ENCODE measurements around the gene KRTAP5-5. TPM values are rescaled to one million over a fixed set of nuclear protein-coding genes. Genes with fewer than 3 reads are reported as not detected.
A peak's percentile ranks its signal among the peaks of the same experiment; 100 is the strongest.

KRTAP5-5 gene
- total and polyA plus RNA-seq, 2 of the 13 experiments (the other 11 are each of a cell fraction or from before 2014, with no cell fraction given): not detected

- TF ChIP-seq TFDP1 (CRISPR knock-in tag; IDR thresholded peaks at IDR 0.05; ENCODE audit: borderline replicate concordance) (peak; percentile 34; the same call in 1 of the 2 replicates), SP5 (CRISPR knock-in tag; IDR thresholded peaks at IDR 0.05; ENCODE audit: borderline replicate concordance, low read depth) (no peak), ZBTB38 (CRISPR knock-in tag; IDR thresholded peaks at IDR 0.05) (0 out of 2 replicates have a peak, but pooled peaks have one; percentile 32), ZBTB7B (CRISPR knock-in tag; IDR thresholded peaks at IDR 0.05) (0 out of 2 replicates have a peak, but pooled peaks have one; percentile 18), ARID4A (CRISPR knock-in tag; IDR thresholded peaks at IDR 0.05; ENCODE audit: borderline replicate concordance) (0 out of 2 replicates have a peak, but pooled peaks have one; percentile 18), ELF3 (CRISPR knock-in tag; IDR thresholded peaks at IDR 0.05) (peak; percentile 25; the same call in 1 of the 2 replicates), STAG1 (CRISPR knock-in tag; IDR thresholded peaks at IDR 0.05) (peak; percentile 68)
Observed at GRCh38 chr11:1640076-1640946, 10.7 kb downstream of the KRTAP5-5 start (continued).
